OCI-M1 (cell line): Measurements from ENCODE around the gene TCN2.
A peak's percentile ranks its signal among the peaks of the same experiment; 100 is the strongest.
"Not testable (repeated sequence)": the region's sequence is repeated elsewhere in the genome, so short reads cannot be mapped to it uniquely, and the experiment has no call there.

Experiments used
- DNase-seq: peaks from one replicate; lab custom pipeline; 2025; lab: John Stamatoyannopoulos, UW

Gene TCN2

GRCh38 chr22:30578481-30578880 is 28.5 kb upstream of the TCN2 start:
- no peak for DNase-seq

GRCh38 chr22:30580896-30581295 is 26.1 kb upstream of the TCN2 start:
- no peak for DNase-seq

GRCh38 chr22:30582051-30582450 is 24.9 kb upstream of the TCN2 start:
- no peak for DNase-seq

- DNase-seq = no peak
These were observed 24.0 kb upstream of the TCN2 start for GRCh38 chr22:30582788-30583545.

GRCh38 chr22:30584441-30584840 is 22.5 kb upstream of the TCN2 start:
- DNase-seq = no peak

- no peak for DNase-seq
These were observed 20.6 kb upstream of the TCN2 start for GRCh38 chr22:30586414-30586813.

GRCh38 chr22:30591191-30591587 is 15.8 kb upstream of the TCN2 start:
- DNase-seq = peak; percentile 19

GRCh38 chr22:30591588-30592359 is 15.2 kb upstream of the TCN2 start, which contains the start of gene PES1:
PES1 (minus strand) TSS chr22:30591910; CDS start chr22:30591833, 77 bp downstream.
- peak; percentile 99 for DNase-seq

- not testable (repeated sequence) for DNase-seq
These were observed 14.6 kb upstream of the TCN2 start for GRCh38 chr22:30592360-30592713.

GRCh38 chr22:30596199-30596598 is 10.8 kb upstream of the TCN2 start:
- DNase-seq = no peak

- DNase-seq = no peak
These were observed 10.1 kb upstream of the TCN2 start for GRCh38 chr22:30596886-30597285.

- no peak for DNase-seq
These were observed 8.0 kb upstream of the TCN2 start for GRCh38 chr22:30598986-30599385.

GRCh38 chr22:30600921-30601320 is 6.1 kb upstream of the TCN2 start:
- no peak for DNase-seq

GRCh38 chr22:30601464-30601863 is 5.5 kb upstream of the TCN2 start:
- no peak for DNase-seq

- DNase-seq = peak; percentile 66
These were observed 4.9 kb upstream of the TCN2 start for GRCh38 chr22:30602049-30602448.

GRCh38 chr22:30603801-30604200 is 3.2 kb upstream of the TCN2 start:
- DNase-seq = no peak

- no peak for DNase-seq
These were observed 2.3 kb upstream of the TCN2 start for GRCh38 chr22:30604723-30605122.

GRCh38 chr22:30605449-30606110 is 1.4 kb upstream of the TCN2 start:
- DNase-seq = peak; percentile 84

- no peak for DNase-seq
These were observed 441 bp downstream of the TCN2 start for GRCh38 chr22:30607300-30607930.

- DNase-seq = no peak
These were observed 965 bp downstream of the TCN2 start for GRCh38 chr22:30607939-30608338.

GRCh38 chr22:30609260-30610185 is 2.5 kb downstream of the TCN2 start:
- DNase-seq = peak; percentile 93
